GM19455 (cell line): ENCODE data around the gene TTLL11.
"Not testable (repeated sequence)": the region's sequence is repeated elsewhere in the genome, so short reads cannot be mapped to it uniquely, and the experiment has no call there.

ENCODE experiments used
- ATAC-seq: cut with Tn5 transposase; IDR thresholded peaks from one replicate; pipeline ENCODE4 v1.9.1; 2021; ENCODE audit not compliant: unreplicated experiment

The TTLL11 gene

GRCh38 chr9:121912812-121913627, 180.1 kb downstream of the TTLL11 start:
- ATAC-seq = no peak

GRCh38 chr9:121910491-121911040, 182.5 kb downstream of the TTLL11 start:
- no peak for ATAC-seq

GRCh38 chr9:121909111-121909510, 184.0 kb downstream of the TTLL11 start:
- ATAC-seq = no peak

GRCh38 chr9:121906074-121906870, 186.8 kb downstream of the TTLL11 start:
- no peak for ATAC-seq

- no peak for ATAC-seq
Observed at GRCh38 chr9:121902461-121903135, 190.5 kb downstream of the TTLL11 start.

- no peak for ATAC-seq
Observed at GRCh38 chr9:121901616-121902015, 191.5 kb downstream of the TTLL11 start.

GRCh38 chr9:121900163-121900562, 192.9 kb downstream of the TTLL11 start:
- no peak for ATAC-seq

- no peak for ATAC-seq
Observed at GRCh38 chr9:121898856-121899255, 194.3 kb downstream of the TTLL11 start.

GRCh38 chr9:121897140-121897539, 196.0 kb downstream of the TTLL11 start:
- ATAC-seq = no peak

- ATAC-seq = no peak
Observed at GRCh38 chr9:121896545-121896943, 196.6 kb downstream of the TTLL11 start.

- ATAC-seq = no peak
Observed at GRCh38 chr9:121895818-121896544, 197.1 kb downstream of the TTLL11 start.

GRCh38 chr9:121895358-121895757, 197.8 kb downstream of the TTLL11 start:
- no peak for ATAC-seq

- ATAC-seq = not testable (repeated sequence)
Observed at GRCh38 chr9:121894380-121894779, 198.7 kb downstream of the TTLL11 start.

GRCh38 chr9:121893786-121894185, 199.3 kb downstream of the TTLL11 start:
- no peak for ATAC-seq

GRCh38 chr9:121892706-121893105, 200.4 kb downstream of the TTLL11 start:
- no peak for ATAC-seq

- ATAC-seq = no peak
Observed at GRCh38 chr9:121890746-121891145, 202.4 kb downstream of the TTLL11 start.

GRCh38 chr9:121889990-121890563, 203.0 kb downstream of the TTLL11 start:
- ATAC-seq = no peak

- no peak for ATAC-seq
Observed at GRCh38 chr9:121888438-121888775, 204.7 kb downstream of the TTLL11 start.

GRCh38 chr9:121887553-121888437, 205.3 kb downstream of the TTLL11 start:
- ATAC-seq = no peak
